ENCODE data around the gene HAUS3.

Gene HAUS3

DNA sequence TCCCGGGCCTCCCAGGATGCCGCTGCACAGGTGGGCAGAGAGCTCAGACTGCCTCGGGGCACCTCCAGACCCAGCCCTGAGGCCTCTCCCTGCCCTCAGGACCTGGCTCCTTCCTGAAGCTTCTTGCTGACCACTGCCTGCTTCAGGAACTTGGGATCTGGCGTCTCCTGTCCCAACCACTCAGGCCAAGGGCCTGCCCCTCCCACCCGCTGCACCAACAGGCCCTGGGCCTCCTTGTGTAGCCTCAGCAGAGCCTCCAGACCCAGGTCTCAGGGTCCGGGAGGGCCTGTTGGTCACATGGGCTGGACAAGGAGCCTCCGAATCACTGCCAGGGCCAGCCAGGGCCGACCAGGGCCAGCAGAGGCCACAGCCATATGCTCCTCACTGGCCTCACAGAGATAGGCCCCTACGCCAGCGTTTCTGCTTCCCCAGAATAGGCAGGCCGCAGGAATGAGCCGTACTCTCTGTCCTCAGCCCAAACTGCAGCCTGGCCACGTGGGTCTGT is 17.2 kb upstream of the HAUS3 start:
- no peak for DNase-seq (ENCODE audit: low read depth)
- no peak overlapping the region for H3K4me3 ChIP-seq (ENCODE audit: low read depth, low read length)
- TF ChIP-seq, protein P1, sequence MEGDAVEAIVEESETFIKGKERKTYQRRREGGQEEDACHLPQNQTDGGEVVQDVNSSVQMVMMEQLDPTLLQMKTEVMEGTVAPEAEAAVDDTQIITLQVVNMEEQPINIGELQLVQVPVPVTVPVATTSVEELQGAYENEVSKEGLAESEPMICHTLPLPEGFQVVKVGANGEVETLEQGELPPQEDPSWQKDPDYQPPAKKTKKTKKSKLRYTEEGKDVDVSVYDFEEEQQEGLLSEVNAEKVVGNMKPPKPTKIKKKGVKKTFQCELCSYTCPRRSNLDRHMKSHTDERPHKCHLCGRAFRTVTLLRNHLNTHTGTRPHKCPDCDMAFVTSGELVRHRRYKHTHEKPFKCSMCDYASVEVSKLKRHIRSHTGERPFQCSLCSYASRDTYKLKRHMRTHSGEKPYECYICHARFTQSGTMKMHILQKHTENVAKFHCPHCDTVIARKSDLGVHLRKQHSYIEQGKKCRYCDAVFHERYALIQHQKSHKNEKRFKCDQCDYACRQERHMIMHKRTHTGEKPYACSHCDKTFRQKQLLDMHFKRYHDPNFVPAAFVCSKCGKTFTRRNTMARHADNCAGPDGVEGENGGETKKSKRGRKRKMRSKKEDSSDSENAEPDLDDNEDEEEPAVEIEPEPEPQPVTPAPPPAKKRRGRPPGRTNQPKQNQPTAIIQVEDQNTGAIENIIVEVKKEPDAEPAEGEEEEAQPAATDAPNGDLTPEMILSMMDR (IDR thresholded peaks at IDR 0.05; ENCODE audit: insufficient read depth, low read depth, low read length, missing control alignments): no peak

DNA sequence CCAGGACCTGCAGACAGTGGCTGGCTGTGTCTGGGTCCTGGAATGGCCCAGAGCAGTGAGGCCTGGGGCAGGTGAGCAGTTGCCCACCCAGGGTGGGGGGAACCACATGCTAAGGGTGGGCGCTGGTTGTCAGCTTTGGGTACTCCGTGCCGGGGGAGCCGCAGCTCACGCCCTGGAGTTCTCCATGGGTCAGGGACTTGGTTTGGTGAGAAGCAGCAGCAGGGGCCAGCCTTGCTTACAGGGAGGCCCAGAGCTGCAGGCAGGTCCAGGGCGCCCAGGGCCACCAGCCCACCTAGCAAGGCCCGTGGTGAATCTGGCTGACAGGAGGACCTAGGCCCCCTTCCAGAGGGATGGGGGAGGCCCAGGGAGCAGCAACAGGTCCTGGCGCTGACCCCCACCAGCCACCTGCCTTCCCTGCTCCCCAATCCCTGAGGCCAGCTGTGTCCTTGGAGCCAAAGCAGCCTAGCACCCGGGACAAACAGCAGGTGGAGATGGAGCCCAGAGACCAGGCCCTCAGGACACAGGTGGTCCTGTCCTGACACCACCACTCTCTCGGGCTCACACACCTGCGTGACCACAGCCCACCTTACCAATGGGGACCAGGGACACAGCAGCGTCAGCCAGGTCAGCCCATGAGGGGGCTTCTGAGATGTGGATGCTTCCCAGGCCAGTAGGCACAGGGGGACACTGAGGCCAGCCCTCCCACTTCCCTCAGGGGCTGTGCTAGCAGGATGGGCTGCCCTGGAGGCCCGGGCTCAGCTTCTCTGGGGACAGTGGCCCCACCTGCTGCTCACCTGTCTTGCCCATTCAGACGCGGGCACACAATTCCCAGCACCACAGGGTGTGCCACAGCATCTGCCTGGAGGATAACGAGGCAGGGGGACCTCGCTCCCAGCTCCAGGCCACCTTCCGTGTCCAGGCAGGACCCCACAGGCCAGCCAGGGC is 16.4 kb upstream of the HAUS3 start:
- TF ChIP-seq, protein P1 (IDR thresholded peaks at IDR 0.05; ENCODE audit: insufficient read depth, low read depth, low read length, missing control alignments): no peak
- H3K4me3 ChIP-seq (ENCODE audit: low read depth, low read length): no peak overlapping the region
- DNase-seq (ENCODE audit: low read depth): no peak

DNA sequence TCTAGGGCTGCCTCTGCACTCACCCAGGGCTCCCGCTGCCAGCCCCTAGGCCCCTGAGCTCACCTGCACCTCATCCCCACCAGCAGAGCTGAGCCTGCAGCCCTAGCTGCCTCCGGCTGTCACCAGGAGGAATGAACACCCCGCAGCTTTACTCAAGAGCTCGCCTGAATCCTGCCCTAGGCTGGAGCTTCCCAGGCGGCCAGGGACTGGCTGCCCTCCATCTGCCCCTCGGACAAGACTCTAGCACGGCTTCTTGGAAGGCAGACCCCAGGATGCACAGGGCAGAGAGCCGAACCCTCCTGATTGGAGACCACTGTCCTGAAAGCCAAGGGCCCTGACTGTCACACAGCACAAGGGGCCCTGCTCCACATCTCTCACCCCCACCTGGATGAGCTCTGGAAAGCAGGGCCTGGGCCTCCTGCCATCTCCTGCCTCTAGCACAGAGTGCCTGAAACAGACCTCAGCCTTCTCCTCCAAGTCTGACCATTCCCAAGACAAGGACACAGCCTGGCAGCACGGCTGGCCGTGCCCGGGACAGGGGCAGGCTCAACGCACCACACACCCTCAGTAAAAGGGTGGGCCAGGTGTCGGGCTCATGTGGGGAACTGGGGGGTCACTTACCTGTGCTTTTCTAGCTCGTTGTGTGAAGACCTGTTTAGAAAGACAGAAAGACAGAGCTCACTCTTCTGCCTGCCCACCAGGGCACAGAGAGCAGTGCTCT is 15.6 kb upstream of the HAUS3 start:
- TF ChIP-seq, protein P1 (IDR thresholded peaks at IDR 0.05; ENCODE audit: insufficient read depth, low read depth, low read length, missing control alignments): no peak
- DNase-seq (ENCODE audit: low read depth): no peak
- H3K4me3 ChIP-seq (ENCODE audit: low read depth, low read length): no peak overlapping the region

DNA sequence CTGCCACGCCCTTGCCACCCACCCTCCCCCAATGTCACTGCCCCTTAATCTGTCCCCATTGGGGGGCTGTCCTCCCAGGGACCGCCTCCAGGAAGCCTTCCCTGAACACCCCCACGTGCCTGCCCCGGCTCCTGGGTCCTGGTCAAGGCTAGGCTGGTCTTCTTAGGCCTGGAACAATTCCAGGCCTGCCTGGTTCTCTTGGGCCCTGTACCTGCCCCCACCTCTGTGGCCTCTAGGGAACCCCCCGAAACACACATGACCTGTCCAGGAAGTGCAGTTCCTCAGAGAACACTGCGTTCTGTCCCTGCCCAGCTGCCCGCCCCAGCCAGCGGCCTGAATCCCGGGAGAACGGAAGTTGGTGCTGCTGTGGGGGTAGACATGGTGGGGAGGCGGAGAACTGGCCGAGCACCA is 14.9 kb upstream of the HAUS3 start:
- no peak overlapping the region for H3K4me3 ChIP-seq (ENCODE audit: low read depth, low read length)
- TF ChIP-seq, protein P1 (IDR thresholded peaks at IDR 0.05; ENCODE audit: insufficient read depth, low read depth, low read length, missing control alignments): no peak
- DNase-seq (ENCODE audit: low read depth): no peak

DNA sequence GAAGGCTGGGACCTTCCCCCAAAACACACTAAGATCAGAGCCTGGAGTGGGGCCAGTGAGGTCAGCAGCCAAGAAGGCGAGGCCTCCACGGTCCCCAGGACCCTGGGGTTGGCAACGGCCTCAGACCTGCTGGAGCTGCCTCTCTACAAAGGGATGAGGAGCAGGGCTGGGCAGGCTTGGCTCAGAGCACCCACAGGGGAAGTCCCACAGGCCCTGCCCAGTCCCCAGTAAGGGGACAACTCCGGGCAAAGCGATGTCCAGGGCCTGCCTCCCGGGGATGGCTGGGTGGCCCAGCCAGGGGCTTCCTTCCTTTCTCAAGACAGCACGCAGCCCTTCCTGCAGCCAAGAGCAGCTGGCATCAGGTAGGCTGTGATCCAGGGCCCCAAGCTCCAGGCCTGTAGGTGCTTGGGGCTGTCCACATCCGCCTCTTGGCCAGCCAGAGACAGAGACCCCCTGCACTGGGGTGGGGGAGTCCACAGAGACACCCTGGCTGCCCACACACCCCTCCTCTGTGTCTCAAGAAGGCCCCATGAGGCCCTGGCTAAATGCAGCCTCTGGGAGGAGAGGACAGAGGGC is 14.3 kb upstream of the HAUS3 start:
- no peak for DNase-seq (ENCODE audit: low read depth)
- TF ChIP-seq, protein P1 (IDR thresholded peaks at IDR 0.05; ENCODE audit: insufficient read depth, low read depth, low read length, missing control alignments): no peak
- H3K4me3 ChIP-seq (ENCODE audit: low read depth, low read length): no peak overlapping the region

DNA sequence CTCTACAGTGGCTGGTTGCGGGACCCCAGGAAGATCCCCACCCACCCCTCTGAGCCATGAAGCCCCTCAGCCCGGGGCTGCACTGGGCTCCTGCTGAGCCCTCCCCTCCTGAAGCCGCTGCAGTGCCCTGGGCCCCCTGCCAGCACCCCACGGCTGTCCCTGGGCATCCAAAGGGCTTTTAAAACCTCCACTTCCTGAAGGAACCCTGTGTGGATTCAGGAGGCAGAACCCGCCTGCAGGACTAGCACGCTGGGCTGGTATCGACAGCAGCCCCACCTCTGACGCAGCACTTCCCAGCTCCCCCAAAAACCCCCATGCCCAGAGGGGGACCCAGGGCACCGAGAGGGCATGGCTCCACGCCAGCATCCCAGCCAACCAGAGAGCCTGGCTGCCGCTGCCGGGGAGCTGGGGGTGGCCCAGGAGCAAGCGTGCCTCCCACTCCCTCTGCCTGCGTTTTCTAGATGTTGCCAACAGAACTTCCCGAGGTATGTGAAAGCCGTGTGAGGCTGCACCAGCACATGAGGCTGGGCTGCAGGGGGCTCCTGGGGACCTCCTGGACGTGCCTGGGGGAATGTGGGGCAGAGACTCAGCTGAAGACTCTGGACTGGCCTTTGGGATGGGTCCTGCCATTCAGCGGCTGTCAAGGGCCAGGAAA is 13.7 kb upstream of the HAUS3 start:
- no peak overlapping the region for H3K4me3 ChIP-seq (ENCODE audit: low read depth, low read length)
- TF ChIP-seq, protein P1 (IDR thresholded peaks at IDR 0.05; ENCODE audit: insufficient read depth, low read depth, low read length, missing control alignments): no peak
- DNase-seq (ENCODE audit: low read depth): no peak
